HG02642 (cell line): Measurements from ENCODE around the gene MIER2.
"Not testable (repeated sequence)": the region's sequence is repeated elsewhere in the genome, so short reads cannot be mapped to it uniquely, and the experiment has no call there.

ENCODE experiments used
- ATAC-seq: cut with Tn5 transposase; IDR thresholded peaks from one replicate; pipeline ENCODE4 v1.9.1; 2021; ENCODE audit warnings: mild to moderate bottlenecking; ENCODE audit not compliant: unreplicated experiment, poor library complexity

The MIER2 gene

DNA sequence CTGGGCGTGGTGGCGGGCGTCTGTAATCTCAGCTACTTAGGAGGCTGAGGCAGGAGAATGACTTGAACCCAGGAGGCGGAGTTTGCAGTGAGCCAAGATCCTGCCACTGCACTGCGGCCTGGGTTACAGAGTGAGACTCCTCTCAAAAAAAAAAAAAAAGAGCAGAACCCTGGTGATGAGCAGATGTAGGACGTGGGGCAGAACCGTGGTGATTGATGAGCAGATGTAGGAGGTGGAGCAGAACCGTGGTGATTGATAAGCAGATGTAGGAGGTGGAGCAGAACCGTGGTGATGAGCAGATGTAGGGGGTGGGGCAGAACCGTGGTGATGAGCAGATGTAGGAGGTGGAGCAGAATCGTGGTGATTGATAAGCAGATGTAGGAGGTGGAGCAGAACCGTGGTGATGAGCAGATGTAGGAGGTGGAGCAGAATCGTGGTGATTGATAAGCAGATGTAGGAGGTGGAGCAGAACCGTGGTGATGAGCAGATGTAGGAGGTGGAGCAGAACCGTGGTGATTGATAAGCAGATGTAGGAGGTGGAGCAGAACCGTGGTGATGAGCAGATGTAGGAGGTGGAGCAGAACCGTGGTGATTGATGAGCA, 36.1 kb upstream of the MIER2 start:
- ATAC-seq: not testable (repeated sequence)

DNA sequence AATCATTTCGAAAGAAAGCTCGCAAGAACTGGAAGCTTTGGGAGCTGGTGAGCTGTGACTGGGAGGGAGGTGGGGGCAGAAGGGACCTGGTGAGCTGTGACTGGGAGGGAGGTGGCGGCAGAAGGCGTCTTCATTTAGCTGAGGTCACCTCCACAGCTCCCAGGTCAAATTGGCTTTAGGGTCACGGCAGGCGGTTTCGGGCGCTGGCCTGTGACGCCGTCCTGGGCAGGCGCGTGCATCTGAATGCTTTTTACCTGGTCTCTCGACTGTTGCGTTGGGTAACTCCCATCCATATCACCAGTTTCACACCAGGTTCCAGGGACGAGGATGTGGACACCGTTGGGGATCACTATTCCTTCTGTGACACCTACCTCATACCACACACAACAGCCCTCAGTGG, 35.2 kb upstream of the MIER2 start:
- no peak for ATAC-seq

DNA sequence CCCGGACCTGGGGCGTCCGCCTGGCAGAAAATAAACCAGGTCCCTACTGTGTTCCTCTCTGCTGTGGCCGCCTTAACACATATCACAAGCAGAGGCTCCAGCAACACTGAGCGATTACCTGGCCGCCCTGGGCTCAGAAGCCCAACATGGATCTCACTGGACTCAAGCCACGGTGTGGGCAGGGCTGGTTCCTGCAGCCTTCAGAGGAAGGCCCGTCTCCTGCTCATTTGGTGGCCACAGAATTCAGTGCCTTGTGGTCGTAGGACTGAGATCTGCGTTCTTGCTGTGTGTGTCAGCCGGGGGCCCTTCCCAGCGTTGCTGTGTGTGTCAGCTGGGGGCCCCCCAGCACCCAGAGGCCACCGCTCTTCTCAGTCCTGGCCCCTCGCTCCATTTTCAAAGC, 34.1 kb upstream of the MIER2 start:
- ATAC-seq: no peak

DNA sequence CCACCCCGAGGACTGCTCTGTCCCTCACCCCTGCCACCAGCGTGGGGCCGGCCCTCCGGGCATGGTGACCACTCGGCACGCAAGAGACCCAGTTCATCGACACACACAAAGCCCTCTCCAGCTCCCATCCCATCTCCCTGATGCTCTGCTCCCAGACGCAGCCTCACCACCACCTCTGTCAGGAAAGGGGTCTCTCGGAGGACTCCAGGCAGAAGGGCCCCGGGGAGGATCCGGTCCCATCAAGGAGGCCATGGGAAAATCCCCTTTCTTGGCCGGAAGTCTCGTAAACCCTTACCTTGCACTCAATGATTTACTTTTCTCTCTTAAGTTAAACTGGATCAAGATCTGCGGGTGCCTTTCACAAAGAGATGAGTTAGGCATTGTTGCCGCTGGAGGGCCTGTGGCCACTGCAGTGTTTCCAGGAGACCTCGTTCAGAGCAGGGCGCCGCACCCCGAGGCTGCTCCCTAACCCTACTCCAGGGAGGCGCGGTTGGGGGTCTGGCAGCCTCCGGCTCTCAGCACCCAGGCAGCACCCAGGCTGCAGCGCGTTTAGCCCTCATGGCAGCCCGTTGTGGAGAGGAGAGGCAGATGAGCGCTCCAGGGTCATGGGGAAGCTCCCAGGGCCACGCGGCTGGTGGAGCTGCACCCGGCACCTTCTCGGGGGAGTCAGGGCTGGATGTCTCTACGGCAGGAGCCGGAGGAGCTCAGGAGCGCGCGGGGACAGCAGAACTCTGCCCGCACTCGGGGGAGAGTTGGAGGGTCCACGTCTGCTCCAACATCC, 33.4 kb upstream of the MIER2 start:
- ATAC-seq: no peak

DNA sequence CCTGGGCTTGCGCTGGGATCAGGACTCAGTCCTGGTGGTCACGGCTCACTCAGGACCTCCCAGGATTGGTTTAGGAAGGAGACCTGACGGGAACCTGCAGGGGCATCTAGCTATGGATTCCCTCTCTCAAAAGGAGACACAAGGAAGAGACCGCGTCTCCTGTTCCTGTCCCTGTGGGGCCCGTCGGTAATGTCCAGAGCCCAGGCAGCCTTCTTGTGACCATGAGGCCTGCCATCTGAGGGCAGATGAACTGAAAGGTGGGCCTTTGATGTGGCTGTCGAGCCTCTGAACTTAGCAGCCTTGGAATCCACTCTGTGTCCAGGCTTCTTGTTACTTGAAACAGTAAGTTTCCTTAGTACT, 31.5 kb upstream of the MIER2 start:
- no peak for ATAC-seq

DNA sequence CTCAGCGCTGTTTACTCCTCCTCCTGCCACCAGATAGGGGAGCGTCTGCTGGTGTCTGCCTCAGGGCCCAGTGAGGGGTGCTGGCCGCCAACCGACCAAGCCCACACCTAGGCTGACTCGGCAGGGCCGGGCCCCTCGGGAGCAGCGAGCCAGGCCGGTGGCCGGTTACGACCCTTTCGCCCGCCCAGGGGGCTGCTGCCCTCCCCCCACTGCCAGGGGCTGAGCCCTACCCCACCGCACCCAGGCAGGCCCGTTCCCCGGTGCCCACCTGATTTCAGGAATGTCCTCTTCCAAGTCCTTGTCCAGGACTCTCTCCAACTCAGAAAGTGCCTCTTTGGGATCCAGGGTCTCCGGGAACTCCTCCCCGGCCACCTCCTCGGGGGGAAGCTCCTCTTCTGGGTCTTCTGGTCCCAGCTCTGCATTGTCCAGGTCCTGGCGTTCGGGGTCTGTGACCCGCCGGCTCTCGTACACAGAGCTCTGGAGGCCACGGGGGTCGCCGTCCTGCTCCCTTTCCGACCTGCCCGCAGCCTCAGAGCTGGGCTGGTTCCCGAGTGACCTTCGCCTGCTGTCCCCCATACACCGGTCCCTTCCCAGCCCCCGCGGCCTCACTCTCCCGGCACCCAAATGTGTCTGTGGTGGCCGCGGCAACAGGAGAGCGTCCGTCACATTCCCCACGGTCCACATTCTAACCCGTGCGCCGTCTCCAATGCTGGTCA, 31.0 kb upstream of the MIER2 start:
- ATAC-seq: no peak

DNA sequence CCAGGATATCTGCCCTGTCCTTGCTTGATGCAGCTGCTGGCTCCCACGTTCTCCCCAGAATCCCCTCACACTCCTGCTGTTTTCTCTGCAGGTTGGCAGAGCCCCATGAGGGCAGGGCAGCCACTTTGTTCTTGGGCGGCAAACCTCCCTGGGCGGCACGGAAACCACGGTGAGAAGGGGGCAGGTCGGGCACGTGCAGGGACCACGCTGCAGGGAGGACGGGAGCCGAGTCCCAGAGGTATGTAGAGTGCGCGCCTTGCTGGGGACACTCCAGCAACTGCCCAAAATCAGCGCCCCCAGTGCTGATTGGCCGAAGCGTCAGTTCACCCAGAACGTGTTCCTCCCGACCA, 30.3 kb upstream of the MIER2 start:
- ATAC-seq: no peak

DNA sequence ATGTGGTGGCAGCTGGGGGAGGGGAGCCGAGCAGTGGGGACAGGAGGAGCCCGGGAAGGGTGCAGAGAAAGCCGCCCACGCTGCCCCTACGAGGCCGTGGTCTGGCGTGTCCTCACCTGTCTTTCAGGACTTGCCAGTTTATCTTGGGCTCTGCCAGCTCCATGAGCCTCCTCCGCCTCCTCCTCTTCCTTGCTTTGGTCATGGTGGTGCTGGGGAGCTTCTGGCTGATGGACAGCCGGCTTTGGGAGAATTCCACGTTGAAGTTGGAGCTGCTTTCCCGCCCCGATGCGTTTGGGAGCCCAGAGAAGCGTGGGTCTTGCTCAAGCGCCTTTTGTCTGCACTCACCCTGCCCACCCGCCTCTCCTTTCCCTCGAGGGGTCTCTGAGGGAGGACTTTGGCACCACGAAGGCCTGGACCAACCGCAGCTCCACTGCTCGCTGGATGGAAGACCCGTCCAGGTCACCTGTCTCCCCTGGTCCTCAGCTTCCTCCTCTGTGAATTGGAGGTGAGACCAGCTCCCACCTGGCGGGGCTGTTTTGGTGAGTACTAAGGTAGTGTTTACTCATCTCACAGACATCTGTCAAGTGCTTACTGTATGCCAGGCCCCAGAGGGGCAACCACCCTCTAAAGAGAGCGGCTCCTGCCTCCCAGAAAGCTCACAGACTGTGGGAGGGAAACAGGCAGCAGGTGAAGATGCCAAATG, 29.7 kb upstream of the MIER2 start:
- no peak for ATAC-seq

DNA sequence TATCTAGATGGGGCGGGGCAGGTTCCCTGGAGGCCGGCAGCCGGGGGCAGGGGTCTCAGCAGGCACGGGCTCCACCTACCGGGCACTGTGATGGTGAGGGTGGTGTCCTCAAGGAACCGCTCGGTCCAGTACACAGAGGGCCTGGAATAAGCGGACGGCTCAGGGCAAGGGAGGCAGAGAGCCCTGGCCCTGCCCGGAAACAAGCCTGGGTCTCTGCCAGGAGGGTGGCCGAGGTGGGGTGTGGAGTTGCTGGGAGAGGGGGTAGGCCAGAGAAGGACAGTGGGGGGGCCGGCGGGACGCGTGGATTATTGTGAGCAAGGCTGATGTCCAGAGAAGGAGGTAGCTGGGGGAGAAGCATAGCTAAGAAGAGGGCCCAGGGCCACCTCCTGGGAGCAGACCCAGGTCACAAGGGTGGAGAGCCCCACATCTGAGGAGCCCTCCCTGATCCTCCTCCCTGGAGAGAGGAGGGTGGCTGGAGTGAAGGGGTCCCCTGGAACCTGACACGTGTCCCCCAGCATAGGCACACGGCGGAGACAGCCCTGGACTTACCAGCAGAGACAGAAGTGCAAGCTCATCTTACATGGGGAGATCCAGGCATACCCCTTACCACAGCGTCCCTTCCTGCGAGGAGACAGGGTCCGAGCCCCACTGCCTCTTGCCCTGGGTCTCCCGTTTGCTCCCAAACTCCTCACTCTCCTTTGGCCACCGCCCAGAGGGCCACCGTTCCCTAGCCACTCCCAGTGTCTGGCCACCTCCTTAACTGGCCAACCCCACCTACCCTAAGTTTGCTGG, 29.0 kb upstream of the MIER2 start:
- no peak for ATAC-seq

DNA sequence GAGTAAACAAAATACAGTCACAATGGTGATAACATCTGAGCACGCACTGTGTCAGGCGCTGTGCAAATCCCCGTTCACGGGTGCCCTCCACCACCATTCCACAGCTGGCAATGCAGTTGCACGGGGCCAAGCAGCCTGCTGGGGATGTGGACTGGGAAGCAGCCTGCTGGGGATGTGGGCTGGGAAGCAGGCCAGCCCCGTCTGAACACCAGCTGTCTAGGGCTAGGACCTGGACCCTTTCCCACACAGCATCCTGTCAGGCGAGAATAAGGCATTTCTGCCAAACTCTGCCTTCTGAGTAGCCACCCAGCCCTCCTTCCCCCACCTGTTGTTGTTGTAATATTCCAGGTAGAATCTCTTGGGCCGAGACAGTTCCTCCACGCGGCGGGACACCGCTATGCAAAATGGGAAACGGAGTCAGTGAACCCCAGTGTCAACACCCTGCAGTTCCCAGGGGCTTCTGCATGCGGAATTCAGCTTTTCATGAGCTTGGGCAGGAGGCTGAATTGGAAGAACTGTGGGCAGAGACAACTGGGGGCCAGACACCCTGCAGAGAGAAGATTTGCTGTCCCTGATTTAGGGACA, 27.8 kb upstream of the MIER2 start:
- no peak for ATAC-seq

DNA sequence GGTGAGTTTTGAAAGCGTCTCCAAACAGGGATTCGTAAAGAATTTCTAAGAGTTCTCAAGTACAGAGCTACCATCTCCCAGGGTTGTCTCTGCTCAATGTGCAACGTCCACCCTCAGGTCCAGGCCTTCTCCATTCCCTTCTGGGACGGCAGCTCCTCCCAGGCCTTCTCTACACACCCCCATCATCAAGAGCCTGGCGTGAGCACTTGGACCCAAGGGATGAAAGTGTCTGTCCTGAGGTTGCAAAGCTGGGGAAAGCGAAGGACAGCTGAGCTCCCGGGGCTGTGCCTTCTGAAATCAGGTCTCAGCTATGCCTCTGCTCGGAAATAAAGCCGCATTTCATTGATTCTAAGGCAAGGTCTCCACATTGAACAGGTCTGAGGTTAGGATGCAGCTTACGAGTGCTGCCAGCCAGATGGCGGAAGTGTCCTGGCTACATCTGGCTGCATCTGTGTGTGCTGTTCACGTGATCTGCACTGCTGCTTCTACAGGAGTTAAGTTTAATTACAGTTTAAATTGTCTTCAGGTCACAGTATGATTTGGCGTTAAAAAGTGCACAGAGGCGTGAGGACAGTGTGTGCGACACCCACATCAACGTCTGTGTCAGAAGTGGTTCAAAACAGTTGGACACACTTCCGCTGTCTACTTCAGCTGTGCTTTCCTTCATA, 27.0 kb upstream of the MIER2 start:
- ATAC-seq: no peak

DNA sequence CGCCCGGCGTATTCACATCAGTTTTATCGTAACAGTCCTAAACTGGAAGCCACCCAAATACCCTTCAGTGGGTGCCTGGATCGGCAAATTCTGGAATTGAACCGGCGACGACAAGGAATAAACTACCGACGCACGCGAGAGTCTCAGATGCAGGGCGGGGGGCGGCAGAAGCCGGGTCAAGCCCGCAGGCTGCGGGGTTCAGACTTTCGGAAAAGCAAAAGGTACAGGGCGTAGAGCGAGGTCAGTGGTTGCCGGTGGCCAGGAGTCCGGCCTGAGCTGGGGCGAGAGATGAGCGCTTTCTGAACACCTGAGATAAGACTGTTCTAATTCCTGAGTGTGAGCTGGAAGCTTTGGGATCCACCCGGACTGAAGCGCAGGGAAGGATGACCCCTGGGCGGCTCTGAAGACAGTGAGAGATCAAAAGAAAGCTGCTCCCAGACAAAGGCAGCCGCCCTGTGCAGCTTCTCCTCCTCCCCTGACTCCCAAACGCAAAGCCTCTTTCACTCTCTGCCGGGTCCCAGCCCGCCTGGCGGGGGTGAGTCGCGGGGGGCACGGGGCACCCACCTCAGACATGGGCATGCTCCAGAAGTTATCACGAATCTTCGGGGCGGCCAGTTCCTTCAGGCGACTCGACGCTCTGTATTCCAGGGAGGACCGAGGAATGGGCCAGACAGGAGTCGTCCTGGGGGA, 26.2 kb upstream of the MIER2 start:
- ATAC-seq: no peak

DNA sequence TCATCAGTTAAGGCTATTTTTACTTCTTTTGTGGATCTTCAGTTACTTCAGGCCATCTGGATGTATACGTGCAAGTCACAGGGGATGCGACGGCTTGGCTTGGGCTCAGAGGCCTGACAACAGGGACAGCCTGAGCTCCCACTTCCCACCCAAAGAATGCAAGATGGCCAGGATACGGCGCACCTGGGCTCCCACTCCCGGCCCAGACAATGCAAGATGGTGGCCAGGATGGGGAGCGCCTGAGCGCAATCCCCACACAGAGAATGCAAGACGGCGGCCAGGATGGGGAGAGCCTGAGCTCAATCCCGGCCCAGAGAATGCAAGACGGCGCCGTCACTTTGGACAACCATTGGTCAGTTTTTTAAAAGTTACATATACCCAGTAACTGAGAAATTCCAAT, 25.3 kb upstream of the MIER2 start:
- no peak for ATAC-seq

DNA sequence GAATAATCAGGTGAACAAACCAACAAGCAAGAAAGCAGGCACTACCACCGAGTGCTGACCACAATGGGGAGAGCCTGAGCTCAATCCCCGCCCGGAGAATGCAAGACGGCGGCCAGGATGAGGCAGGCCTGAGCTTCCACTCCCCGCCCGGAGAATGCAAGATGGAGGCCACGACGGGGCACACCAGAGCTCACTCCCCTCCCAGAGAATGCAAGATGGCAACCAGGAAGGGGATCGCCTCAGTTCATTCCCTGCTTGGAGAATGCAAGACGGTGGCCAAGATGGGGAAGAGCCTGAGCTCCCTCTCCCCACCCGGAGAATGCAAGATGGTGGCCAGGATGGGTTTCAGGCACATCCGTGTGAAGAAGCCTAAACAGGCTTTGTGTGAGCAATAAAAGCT, 24.7 kb upstream of the MIER2 start:
- ATAC-seq: no peak

DNA sequence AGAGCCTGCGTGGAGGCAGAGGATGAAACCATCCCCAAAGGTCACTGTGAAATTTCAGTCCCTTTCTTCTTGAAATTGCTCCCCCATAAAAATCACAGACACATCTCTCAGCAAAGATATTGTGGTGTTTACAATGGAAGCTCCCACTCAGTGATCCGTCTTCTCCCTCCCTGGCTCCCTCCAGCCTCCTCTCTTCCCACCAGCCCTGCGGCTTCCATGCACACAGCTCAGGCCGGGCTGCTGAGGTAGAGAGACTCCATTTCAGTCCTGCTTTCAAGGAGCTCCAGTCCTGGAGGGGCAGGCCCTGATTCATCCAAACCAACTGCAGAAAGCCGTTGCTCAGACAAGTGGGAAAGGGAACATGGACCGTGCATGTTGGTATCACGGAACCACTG, 24.0 kb upstream of the MIER2 start:
- ATAC-seq: no peak

DNA sequence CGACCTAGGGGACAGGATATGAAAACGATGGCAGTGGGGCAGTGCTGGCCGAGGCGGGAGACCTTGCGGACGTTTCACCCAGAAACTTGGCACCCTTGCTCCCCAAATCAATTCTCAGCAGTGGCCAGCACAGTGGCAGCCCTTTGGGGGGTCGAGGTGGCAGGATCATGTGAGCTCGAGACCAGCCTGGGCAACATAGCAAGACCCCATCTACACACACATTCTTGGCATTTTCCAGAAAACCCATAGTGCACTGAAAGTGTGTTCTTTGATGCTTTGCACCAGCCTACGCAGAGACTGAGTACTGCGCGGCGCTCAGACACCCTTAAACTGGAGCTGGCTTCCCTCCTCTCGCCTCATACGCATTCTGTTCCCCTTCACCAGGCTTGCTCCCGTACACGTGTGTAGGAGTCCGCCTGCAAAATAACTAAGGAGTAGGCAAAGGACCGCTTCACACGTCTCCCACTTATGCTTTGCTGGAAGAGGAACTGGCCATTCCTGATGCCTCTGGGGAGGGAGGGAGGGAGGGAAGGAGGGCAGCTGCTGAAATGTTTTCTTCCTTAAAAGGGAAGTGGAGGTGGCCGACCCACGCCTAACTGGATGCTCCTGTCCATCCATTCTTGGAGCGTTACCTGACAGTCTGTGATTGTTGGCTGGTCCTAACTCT, 23.5 kb upstream of the MIER2 start:
- ATAC-seq: no peak

DNA sequence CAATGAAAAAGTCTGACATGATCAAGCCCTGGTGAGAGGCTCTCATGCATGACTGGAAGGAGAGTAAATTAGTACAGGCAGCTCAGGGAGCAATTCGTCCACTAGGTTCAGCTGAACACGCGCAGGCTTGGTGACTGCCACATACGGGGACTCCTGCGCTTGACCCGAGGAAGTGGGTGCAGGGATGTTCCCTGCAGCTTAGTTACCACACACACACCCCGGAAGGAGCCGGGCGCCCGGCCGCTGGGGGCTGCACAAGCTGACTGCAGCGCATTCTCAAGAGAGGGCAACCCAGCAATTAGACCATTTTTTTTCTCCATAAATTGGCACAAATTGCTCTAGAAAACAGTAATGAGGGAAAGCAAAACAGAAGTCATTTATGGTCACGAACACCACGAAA, 23.0 kb upstream of the MIER2 start:
- ATAC-seq: no peak

DNA sequence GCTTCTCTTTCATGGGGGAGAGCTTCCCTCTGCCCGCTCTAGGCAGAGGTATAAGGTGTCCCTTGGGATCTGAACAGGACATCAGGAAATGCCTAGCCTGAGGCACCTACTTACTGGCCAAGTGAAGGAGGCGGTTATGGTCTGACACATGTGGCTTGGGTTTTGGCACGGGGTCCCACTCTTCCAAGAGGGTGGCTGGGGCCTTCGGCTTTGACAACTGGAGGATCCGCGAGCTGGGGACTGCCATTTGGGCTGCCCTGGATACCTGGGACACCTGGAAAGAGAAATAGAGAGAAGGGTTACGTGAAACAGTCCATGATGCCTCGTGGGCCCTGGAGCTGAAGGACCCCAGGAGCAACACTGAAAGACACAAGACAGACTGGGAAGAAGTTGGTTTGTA, 22.4 kb upstream of the MIER2 start:
- ATAC-seq: no peak
